Transverse colon (tissue), 4 donors: ENCODE measurements around the gene CELSR1. TPM values are rescaled to one million over a fixed set of nuclear protein-coding genes. Genes with fewer than 3 reads are reported as not detected.

Source experiments
- DNase-seq: peaks from one replicate; pipeline ENCODE4 v3.0.0-alpha.2; 2019
- H3K27ac ChIP-seq, 4 donors: fragments of 200-600 bp; sonication (generic); 2 replicates each; pipeline ENCODE4 v1.5.1; 2016 to 2018; ENCODE audit warnings: inconsistent platforms in 4 of 4
- H3K27me3 ChIP-seq: fragments of 200-600 bp; sonication (generic); 2 replicates; pipeline ENCODE4 v1.5.1; 2017; ENCODE audit warnings: inconsistent platforms
- H3K36me3 ChIP-seq, 4 donors: fragments of 200-600 bp; sonication (generic); 2 replicates each; pipeline ENCODE4 v1.5.1; 2017 to 2019; ENCODE audit warnings: inconsistent platforms in 4 of 4
- H3K4me1 ChIP-seq, 4 donors: fragments of 200-600 bp; sonication (generic); 2 replicates each; pipeline ENCODE4 v1.5.1; 2017 to 2020; ENCODE audit warnings: inconsistent platforms in 4 of 4
- H3K4me3 ChIP-seq, 4 donors: fragments of 200-600 bp; sonication (generic); 1 replicate in 1 of 4; 2 replicates in 3 of 4; pipeline versions ENCODE4 v1.5.1 to v1.6.1; 2017 to 2019; ENCODE audit warnings: inconsistent platforms in 4 of 4
- H3K9me3 ChIP-seq, 2 donors: fragments of 200-600 bp; sonication (generic); 2 replicates each; pipeline ENCODE4 v1.5.1; 2017 to 2019; ENCODE audit warnings: inconsistent platforms in 2 of 2
- EP300 ChIP-seq: sonication (generic); formaldehyde crosslinking; IDR thresholded peaks from one replicate; pipeline ENCODE4 v1.6.1; 2017; ENCODE audit warnings: antibody characterized with exemption, low read depth
- POLR2A ChIP-seq: fragments of 450-650 bp; IDR thresholded peaks from one replicate; pipeline ENCODE4 v1.6.1; 2016; ENCODE audit warnings: antibody characterized with exemption, mild to moderate bottlenecking, moderate library complexity
- POLR2AphosphoS5 ChIP-seq, 3 donors: sonication (generic); formaldehyde crosslinking; IDR thresholded peaks; one replicate each; pipeline ENCODE4 v1.6.1; 2016; ENCODE audit warnings: antibody characterized with exemption in 3 of 3
- WGBS, 2 donors: methylation state at CpG; one replicate each; pipeline ENCODE4 v1.1.5; 2018; ENCODE audit warnings: low coverage in 1 of 2; 5-methylcytosine and 5-hydroxymethylcytosine counted together
- in situ Hi-C, 4 donors: fragments of 200-750 bp; cut with MboI; loops; one replicate each; pipeline versions ENCODE4 v1.15.0 to v1.15.1; 2017; ENCODE audit warnings: low sequenced_read_pairs in 3 of 4, low pct_ligation_motif_present in 1 of 4, low pct_unique_long_range_greater_than_20kb in 1 of 4
- intact Hi-C: fragments of 100-400 bp; cut with DNase I; formaldehyde crosslinking; loops from one replicate; pipeline ENCODE4 v1.15.1; 2023; ENCODE audit warnings: low total_unique reads
- total RNA-seq, 4 donors: library from RNA; depleted of rRNA; stranded (reverse); fragments of >200 nt; gene quantifications; one replicate each; pipeline ENCODE4 v1.1.0, GENCODE V29; 2016
- TF ChIP-seq, protein P1 (sequence below), 5 experiments: fragments of 200-600 bp in 3 of 5; fragments of 450-650 bp in 2 of 5; sonication (generic) in 3 of 5; IDR thresholded peaks; 1 replicate in 2 of 5; 2 replicates in 3 of 5; pipeline ENCODE4 v1.5.1; 2016 to 2017; ENCODE audit warnings: antibody characterized with exemption in 5 of 5, inconsistent platforms in 3 of 5, mild to moderate bottlenecking in 2 of 5, moderate library complexity in 1 of 5

Gene CELSR1
- total RNA-seq, 4 donors from 2014 or later = 0.96 to 2.5 (median 1.4) TPM

GRCh38 chr22:46376908-46377524 lies 160.4 kb downstream of the CELSR1 start:
- no peak for TF ChIP-seq POLR2A
- TF ChIP-seq, protein P1, sequence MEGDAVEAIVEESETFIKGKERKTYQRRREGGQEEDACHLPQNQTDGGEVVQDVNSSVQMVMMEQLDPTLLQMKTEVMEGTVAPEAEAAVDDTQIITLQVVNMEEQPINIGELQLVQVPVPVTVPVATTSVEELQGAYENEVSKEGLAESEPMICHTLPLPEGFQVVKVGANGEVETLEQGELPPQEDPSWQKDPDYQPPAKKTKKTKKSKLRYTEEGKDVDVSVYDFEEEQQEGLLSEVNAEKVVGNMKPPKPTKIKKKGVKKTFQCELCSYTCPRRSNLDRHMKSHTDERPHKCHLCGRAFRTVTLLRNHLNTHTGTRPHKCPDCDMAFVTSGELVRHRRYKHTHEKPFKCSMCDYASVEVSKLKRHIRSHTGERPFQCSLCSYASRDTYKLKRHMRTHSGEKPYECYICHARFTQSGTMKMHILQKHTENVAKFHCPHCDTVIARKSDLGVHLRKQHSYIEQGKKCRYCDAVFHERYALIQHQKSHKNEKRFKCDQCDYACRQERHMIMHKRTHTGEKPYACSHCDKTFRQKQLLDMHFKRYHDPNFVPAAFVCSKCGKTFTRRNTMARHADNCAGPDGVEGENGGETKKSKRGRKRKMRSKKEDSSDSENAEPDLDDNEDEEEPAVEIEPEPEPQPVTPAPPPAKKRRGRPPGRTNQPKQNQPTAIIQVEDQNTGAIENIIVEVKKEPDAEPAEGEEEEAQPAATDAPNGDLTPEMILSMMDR (IDR thresholded peaks at IDR 0.05) = no peak
- no peak for TF ChIP-seq POLR2AphosphoS5 (IDR thresholded peaks at IDR 0.05)
- TF ChIP-seq EP300 = no peak
- Histone ChIP-seq H3K9me3 (peaks cover 0 to 4% of the 10 kb centered on the region in 2 donors), H3K36me3 (no peaks in the 10 kb centered on the region), H3K27me3 (no peaks in the 10 kb centered on the region), H3K27ac (peak overlapping the region; percentile 26 to 59 (median 44)), H3K4me1 (peaks cover 17 to 54% (median 45%) of the 10 kb centered on the region in 4 donors), H3K4me3 (no peak overlapping the region)
- intact Hi-C loops = no loop called here
- WGBS, 2 donors = 60 to 82% methylated on average over 1 to 19 of the region's 19 CpGs
- DNase-seq = no peak
- in situ Hi-C loops = no loop called here

GRCh38 chr22:46376111-46376510 lies 161.3 kb downstream of the CELSR1 start:
- WGBS, 2 donors = 83 to 87% methylated on average over 3 of the region's 3 CpGs
- Histone ChIP-seq H3K27me3 (no peaks in the 10 kb centered on the region), H3K4me1 (peaks cover 17 to 55% (median 46%) of the 10 kb centered on the region in 4 donors), H3K4me3 (no peak overlapping the region), H3K27ac (peak overlapping the region in 1 of 4 donors; percentile 82), H3K36me3 (no peaks in the 10 kb centered on the region), H3K9me3 (peaks cover 0 to 4% of the 10 kb centered on the region in 2 donors)
- intact Hi-C loops = no loop called here
- DNase-seq = no peak
- no peak for TF ChIP-seq EP300
- no peak for TF ChIP-seq POLR2AphosphoS5 (IDR thresholded peaks at IDR 0.05)
- no peak for TF ChIP-seq POLR2A
- TF ChIP-seq, protein P1 (IDR thresholded peaks at IDR 0.05) = no peak
- in situ Hi-C loops = no loop called here

DNA sequence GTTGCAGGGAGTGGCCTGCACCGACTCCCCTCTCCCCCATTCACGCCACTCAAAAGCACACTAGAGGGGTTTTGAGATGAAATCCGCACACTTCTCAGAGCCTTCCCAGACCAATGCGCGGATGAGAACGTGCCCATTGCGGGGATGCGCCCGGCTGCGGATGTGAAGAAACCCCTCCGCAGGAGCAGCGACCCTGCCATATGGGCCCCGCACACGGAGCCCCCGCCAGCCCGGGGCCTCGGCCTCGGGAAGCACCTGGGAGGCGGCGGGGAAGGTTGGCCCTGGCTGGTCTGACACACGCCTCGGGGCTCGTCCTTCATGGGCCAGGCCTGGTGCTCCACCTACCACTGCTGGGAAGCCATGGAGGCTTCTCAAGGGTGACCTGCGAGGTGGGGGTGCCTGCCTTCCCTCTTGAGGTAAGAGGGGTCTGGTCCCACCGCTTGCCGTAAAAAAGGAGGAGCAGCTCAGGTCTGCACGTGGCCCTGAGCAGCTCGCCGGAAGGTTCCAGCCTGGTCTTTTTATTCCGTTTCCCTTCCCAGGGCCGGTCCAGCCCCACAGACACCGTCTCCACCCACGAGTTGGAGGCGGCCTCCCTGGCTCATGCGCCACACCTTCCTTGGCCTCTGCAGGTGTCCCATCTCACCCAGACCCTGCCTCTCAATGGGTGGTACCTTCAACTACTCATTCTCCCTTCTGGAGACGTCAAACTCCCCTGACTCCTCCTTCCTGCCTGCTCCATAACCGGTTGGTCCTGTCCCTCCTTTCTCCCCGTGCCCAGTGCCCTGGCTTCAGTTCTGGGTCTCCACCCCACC lies 162.6 kb downstream of the CELSR1 start:
- in situ Hi-C loops = no loop called here
- peaks cover 17 to 65% (median 49%) of the 10 kb centered on the region in 4 donors for H3K4me1 ChIP-seq
- intact Hi-C loops = no loop called here
- no peaks in the 10 kb centered on the region for H3K27me3 ChIP-seq
- no peaks in the 10 kb centered on the region for H3K36me3 ChIP-seq
- TF ChIP-seq POLR2A (no peak), POLR2AphosphoS5 (IDR thresholded peaks at IDR 0.05) (peak; percentile 4 to 42 (median 41))
- 39 to 62% methylated on average over 4 to 35 of the region's 38 CpGs for WGBS, 2 donors
- peak; percentile 85 for DNase-seq
- H3K4me3 ChIP-seq = peak overlapping the region in 2 of 4 donors; percentile 3 to 5
- peak overlapping the region; percentile 67 to 82 (median 72) for H3K27ac ChIP-seq
- H3K9me3 ChIP-seq = peaks cover 0 to 4% of the 10 kb centered on the region in 2 donors

GRCh38 chr22:46373921-46374662 lies 163.3 kb downstream of the CELSR1 start:
- Histone ChIP-seq H3K4me3 (peak overlapping the region in 1 of 4 donors; percentile 5), H3K9me3 (peaks cover 0 to 4% of the 10 kb centered on the region in 2 donors), H3K27ac (peak overlapping the region; percentile 67 to 82 (median 72)), H3K27me3 (no peaks in the 10 kb centered on the region), H3K36me3 (no peaks in the 10 kb centered on the region), H3K4me1 (peaks cover 17 to 58% (median 44%) of the 10 kb centered on the region in 4 donors)
- in situ Hi-C loops (no loop called here), intact Hi-C loops (no loop called here)
- DNase-seq = peak; percentile 74
- WGBS, 2 donors = 41% methylated on average over 31 of the region's 31 CpGs; no CpG with 5 or more reads in 1 of the 2 donors
- TF ChIP-seq POLR2A (no peak), POLR2AphosphoS5 (IDR thresholded peaks at IDR 0.05) (no peak), EP300 (no peak)
- TF ChIP-seq, protein P1 (IDR thresholded peaks at IDR 0.05) = no peak
